Prostate gland (tissue), 2 donors: ENCODE data around the gene CEP164. TPM values are rescaled to one million over a fixed set of nuclear protein-coding genes. Genes with fewer than 3 reads are reported as not detected.

ENCODE experiments used
- DNase-seq: peaks from one replicate; pipeline ENCODE4 v3.0.0-alpha.2; 2019; ENCODE audit warnings: low spot score
- H3K27ac ChIP-seq, 2 donors: fragments of 200-600 bp; sonication (generic); 2 replicates each; pipeline ENCODE4 v1.5.1; 2017 to 2019
- H3K27me3 ChIP-seq: fragments of 200-600 bp; sonication (generic); replicated peaks from 2 replicates; pipeline ENCODE4 v1.5.1; 2019; ENCODE audit not compliant: insufficient read depth
- H3K36me3 ChIP-seq, 2 donors: fragments of 200-600 bp; sonication (generic); 1 replicate in 1 of 2; 2 replicates in 1 of 2; pipeline versions ENCODE4 v1.5.1 to v1.8.1; 2017 to 2019
- H3K4me1 ChIP-seq: fragments of 200-600 bp; sonication (generic); replicated peaks from 2 replicates; pipeline ENCODE4 v1.5.1; 2019
- H3K4me3 ChIP-seq, 2 donors: fragments of 200-600 bp; sonication (generic); 2 replicates each; pipeline ENCODE4 v1.5.1; 2017 to 2019
- H3K9me3 ChIP-seq: fragments of 200-600 bp; sonication (generic); 2 replicates; pipeline ENCODE4 v1.5.1; 2017
- CTCF ChIP-seq, 4 experiments: fragments of 200-600 bp in 2 of 4; fragments of 450-650 bp in 2 of 4; sonication (generic) in 2 of 4; IDR thresholded peaks; 1 replicate in 3 of 4; 2 replicates in 1 of 4; pipeline ENCODE4 v1.5.1; 2016 to 2019; ENCODE audit warnings: antibody characterized with exemption in 4 of 4, mild to moderate bottlenecking in 2 of 4, moderate library complexity in 2 of 4
- POLR2A ChIP-seq: fragments of 450-650 bp; IDR thresholded peaks from one replicate; pipeline ENCODE4 v1.6.1; 2016; ENCODE audit warnings: antibody characterized with exemption, mild to moderate bottlenecking
- POLR2AphosphoS5 ChIP-seq: sonication (generic); formaldehyde crosslinking; IDR thresholded peaks from one replicate; pipeline ENCODE4 v1.6.1; 2017; ENCODE audit warnings: antibody characterized with exemption
- WGBS: methylation state at CpG from one replicate; pipeline ENCODE4 v1.1.5; 2018; 5-methylcytosine and 5-hydroxymethylcytosine counted together
- intact Hi-C: fragments of 100-400 bp; cut with DNase I; formaldehyde crosslinking; loops from one replicate; pipeline ENCODE4 v1.14.2; 2022
- total RNA-seq, 2 donors: library from RNA; depleted of rRNA; stranded (reverse); fragments of >200 nt; gene quantifications; one replicate each; pipeline ENCODE4 v1.1.0, GENCODE V29; 2016

Gene CEP164
- total RNA-seq, 2 donors from 2014 or later = 27.7 to 40.6 TPM

- Histone ChIP-seq H3K9me3 (no peaks in the 10 kb centered on the region), H3K4me1 (no peaks in the 10 kb centered on the region), H3K4me3 (no peak overlapping the region), H3K27ac (no peak overlapping the region), H3K36me3 (no peaks in the 10 kb centered on the region), H3K27me3 (no peaks in the 10 kb centered on the region)
- no peak for TF ChIP-seq POLR2AphosphoS5
- no peak for TF ChIP-seq CTCF (IDR thresholded peaks at IDR 0.05)
- TF ChIP-seq POLR2A = no peak
- 98% methylated on average over 1 of the region's 1 CpG for WGBS
- no peak for DNase-seq
- intact Hi-C loops = no loop called here
These were observed 106.8 kb downstream of the CEP164 start for GRCh38 chr11:117434481-117434880.

DNA sequence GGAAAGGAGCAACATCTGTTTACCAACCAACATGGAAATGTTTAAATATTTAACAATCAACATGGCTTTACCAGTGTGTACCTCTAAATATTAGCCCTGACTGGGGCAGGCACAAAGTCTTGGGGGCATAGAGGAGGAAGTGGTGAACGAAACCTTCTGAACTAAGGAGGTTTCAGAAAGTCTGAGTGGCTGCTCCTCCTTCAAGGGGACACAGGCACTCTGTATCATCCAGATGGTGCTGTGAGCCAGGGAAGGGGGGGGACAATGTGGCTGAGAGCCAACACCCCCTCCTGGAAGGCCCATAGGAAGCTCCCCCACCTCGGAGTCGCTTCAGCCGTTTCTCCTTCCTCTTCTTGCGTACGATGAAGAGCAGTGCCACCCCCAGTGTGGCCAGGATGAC is 107.7 kb downstream of the CEP164 start:
- H3K9me3 ChIP-seq = no peaks in the 10 kb centered on the region
- WGBS = 74% methylated on average over 5 of the region's 6 CpGs
- no peak overlapping the region for H3K27ac ChIP-seq
- TF ChIP-seq CTCF (IDR thresholded peaks at IDR 0.05) (no peak), POLR2A (no peak), POLR2AphosphoS5 (no peak)
- intact Hi-C loops = no loop called here
- no peak overlapping the region for H3K4me3 ChIP-seq
- H3K4me1 ChIP-seq = no peaks in the 10 kb centered on the region
- no peak for DNase-seq
- no peaks in the 10 kb centered on the region for H3K27me3 ChIP-seq
- H3K36me3 ChIP-seq = no peaks in the 10 kb centered on the region

DNA sequence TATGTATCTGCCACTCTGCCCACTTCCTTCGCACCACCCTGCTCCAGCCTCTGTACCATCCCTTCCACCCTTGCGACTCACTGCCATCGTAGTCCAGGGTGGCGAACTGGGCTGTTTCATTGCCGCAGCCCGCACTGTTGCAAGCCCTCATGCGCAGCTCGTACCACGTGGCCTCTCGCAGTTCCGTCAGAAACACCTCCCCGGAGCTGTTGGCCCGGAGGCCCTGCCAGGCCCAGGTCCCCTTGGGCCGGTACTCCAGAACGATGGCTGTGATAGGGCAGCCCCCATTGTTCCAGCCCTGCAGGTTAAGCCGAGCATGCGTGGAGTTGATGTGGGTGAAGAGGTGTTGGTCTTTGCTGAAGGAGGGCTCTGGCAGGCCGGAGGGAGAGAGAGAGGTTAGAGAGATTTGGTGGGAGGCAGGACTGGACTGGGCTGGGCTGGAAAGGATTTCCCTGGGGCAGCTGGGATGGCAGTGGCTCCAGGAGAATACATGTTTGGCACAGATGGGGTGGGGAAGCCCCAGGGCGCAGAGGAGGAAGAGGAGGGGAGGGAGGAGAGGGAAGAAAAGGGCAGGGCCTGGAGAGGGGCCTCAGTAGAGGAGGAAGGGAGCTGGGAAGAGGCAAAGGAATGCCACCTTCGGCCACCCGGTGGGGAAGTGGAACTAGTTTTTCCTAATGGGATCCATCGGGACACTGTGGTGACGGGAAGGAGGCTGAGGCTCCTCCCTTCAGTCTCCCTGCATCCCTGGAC is 109.6 kb downstream of the CEP164 start:
- Histone ChIP-seq H3K36me3 (no peaks in the 10 kb centered on the region), H3K27me3 (no peaks in the 10 kb centered on the region), H3K27ac (no peak overlapping the region), H3K4me3 (no peak overlapping the region), H3K9me3 (no peaks in the 10 kb centered on the region), H3K4me1 (no peaks in the 10 kb centered on the region)
- DNase-seq = no peak
- no peak for TF ChIP-seq POLR2A
- no peak for TF ChIP-seq POLR2AphosphoS5
- no peak for TF ChIP-seq CTCF (IDR thresholded peaks at IDR 0.05)
- intact Hi-C loops = no loop called here
- WGBS = 83% methylated on average over 23 of the region's 23 CpGs

DNA sequence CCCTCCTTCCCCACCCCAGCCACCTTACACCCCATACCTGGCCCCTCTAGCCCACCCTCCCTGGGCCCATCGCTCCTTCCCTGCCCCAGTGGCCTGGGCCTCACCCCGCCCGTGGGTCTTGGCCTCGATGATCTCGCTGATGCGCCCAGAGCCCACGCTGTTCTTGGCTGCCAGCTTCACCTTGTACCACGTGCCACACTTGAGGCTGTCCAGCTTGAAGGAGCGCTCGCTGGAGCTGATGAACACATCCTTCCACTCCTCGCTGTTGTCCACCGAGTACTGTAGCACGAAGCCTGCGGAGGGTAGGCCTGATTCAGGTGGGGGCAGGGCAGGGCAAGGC is 110.1 kb downstream of the CEP164 start:
- Histone ChIP-seq H3K27me3 (no peaks in the 10 kb centered on the region), H3K4me1 (no peaks in the 10 kb centered on the region), H3K27ac (no peak overlapping the region), H3K4me3 (no peak overlapping the region), H3K36me3 (no peaks in the 10 kb centered on the region), H3K9me3 (no peaks in the 10 kb centered on the region)
- DNase-seq = no peak
- TF ChIP-seq CTCF (IDR thresholded peaks at IDR 0.05) = no peak
- TF ChIP-seq POLR2A = no peak
- no peak for TF ChIP-seq POLR2AphosphoS5
- WGBS = 89% methylated on average over 14 of the region's 14 CpGs
- intact Hi-C loops = no loop called here

DNA sequence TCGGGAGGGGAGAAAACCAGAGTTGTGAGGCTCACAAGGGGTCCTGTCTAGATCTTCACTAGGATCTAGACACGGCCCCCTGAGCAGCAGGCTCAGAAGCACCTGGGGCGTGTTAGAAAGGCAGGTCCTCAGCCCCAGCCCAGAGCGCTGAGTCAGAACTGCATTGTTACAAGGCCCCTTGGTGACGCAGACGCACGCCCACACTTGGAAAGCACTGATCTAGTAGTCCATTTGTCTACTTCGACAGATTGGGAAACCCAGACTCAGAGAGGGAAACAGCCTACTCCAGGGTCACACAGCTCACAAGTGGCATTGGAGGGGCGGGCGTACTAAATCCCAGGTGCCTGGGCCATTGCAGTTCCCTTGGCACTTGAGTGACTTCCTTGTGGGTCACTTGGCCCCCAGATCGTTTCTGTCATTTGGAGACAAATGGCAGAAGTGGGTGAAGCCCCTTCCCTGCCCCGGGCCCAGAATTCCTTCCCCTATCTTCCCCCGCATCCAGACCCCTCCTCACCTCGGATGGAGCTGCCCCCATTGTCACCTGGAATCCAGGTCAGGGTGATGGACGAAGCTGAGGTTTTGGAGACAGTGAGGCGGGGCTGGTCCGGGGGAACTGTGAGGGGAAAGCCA is 110.8 kb downstream of the CEP164 start:
- no peaks in the 10 kb centered on the region for H3K36me3 ChIP-seq
- H3K27ac ChIP-seq = no peak overlapping the region
- intact Hi-C loops = no loop called here
- H3K27me3 ChIP-seq = no peaks in the 10 kb centered on the region
- H3K4me3 ChIP-seq = no peak overlapping the region
- 92% methylated on average over 17 of the region's 17 CpGs for WGBS
- H3K4me1 ChIP-seq = no peaks in the 10 kb centered on the region
- TF ChIP-seq POLR2AphosphoS5 = no peak
- no peak for TF ChIP-seq CTCF (IDR thresholded peaks at IDR 0.05)
- TF ChIP-seq POLR2A = no peak
- H3K9me3 ChIP-seq = no peaks in the 10 kb centered on the region
- no peak for DNase-seq
